Measurements from ENCODE around the gene PLEKHN1.

GRCh38 chr1:1003618-1004419, 37.5 kb downstream of the PLEKHN1 start:
- TF ChIP-seq, protein P1, sequence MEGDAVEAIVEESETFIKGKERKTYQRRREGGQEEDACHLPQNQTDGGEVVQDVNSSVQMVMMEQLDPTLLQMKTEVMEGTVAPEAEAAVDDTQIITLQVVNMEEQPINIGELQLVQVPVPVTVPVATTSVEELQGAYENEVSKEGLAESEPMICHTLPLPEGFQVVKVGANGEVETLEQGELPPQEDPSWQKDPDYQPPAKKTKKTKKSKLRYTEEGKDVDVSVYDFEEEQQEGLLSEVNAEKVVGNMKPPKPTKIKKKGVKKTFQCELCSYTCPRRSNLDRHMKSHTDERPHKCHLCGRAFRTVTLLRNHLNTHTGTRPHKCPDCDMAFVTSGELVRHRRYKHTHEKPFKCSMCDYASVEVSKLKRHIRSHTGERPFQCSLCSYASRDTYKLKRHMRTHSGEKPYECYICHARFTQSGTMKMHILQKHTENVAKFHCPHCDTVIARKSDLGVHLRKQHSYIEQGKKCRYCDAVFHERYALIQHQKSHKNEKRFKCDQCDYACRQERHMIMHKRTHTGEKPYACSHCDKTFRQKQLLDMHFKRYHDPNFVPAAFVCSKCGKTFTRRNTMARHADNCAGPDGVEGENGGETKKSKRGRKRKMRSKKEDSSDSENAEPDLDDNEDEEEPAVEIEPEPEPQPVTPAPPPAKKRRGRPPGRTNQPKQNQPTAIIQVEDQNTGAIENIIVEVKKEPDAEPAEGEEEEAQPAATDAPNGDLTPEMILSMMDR (IDR thresholded peaks at IDR 0.05; ENCODE audit: low read length) = no peak
- no peak for TF ChIP-seq EZH2 (IDR thresholded peaks at IDR 0.05; ENCODE audit: borderline replicate concordance, low read length)
